NCI-H1048 (cell line): ENCODE measurements around the gene PANX2.

Experiments used
- DNase-seq: peaks from one replicate; lab custom pipeline; 2025; lab: John Stamatoyannopoulos, UW

Gene PANX2

GRCh38 chr22:50171965-50172421 is 1.5 kb downstream of the PANX2 start:
- no peak for DNase-seq

GRCh38 chr22:50173311-50173982 is 2.9 kb downstream of the PANX2 start:
- DNase-seq, result no peak

GRCh38 chr22:50173983-50174355 is 3.4 kb downstream of the PANX2 start:
- no peak for DNase-seq

- DNase-seq, result no peak
Measured at GRCh38 chr22:50174382-50175190, 4.1 kb downstream of the PANX2 start.

GRCh38 chr22:50175191-50175461 is 4.6 kb downstream of the PANX2 start:
- DNase-seq, result no peak

- DNase-seq, result no peak
Measured at GRCh38 chr22:50175921-50176849, 5.7 kb downstream of the PANX2 start.

- no peak for DNase-seq
Measured at GRCh38 chr22:50176850-50177536, 6.5 kb downstream of the PANX2 start.

GRCh38 chr22:50177537-50178470 is 7.3 kb downstream of the PANX2 start:
- no peak for DNase-seq

GRCh38 chr22:50178471-50178864 is 7.9 kb downstream of the PANX2 start:
- no peak for DNase-seq

- DNase-seq, result no peak
Measured at GRCh38 chr22:50178871-50179869, 8.6 kb downstream of the PANX2 start.

- DNase-seq, result no peak
Measured at GRCh38 chr22:50179937-50180726, 9.6 kb downstream of the PANX2 start.

GRCh38 chr22:50180727-50181521 is 10.4 kb downstream of the PANX2 start:
- DNase-seq, result no peak

- DNase-seq, result no peak
Measured at GRCh38 chr22:50182176-50183081, 11.9 kb downstream of the PANX2 start.

GRCh38 chr22:50183141-50183971 is 12.8 kb downstream of the PANX2 start:
- no peak for DNase-seq

- no peak for DNase-seq
Measured at GRCh38 chr22:50184004-50184901, 13.7 kb downstream of the PANX2 start.
